Measurements from ENCODE around the gene MEX3D. TPM values are rescaled to one million over a fixed set of nuclear protein-coding genes. Genes with fewer than 3 reads are reported as not detected.

MEX3D gene
- total RNA-seq, 5 donors from 2014 or later (not counting 1 experiment from before 2014, with no cell fraction given) = 2.1 to 7.7 (median 6.2) TPM

DNA sequence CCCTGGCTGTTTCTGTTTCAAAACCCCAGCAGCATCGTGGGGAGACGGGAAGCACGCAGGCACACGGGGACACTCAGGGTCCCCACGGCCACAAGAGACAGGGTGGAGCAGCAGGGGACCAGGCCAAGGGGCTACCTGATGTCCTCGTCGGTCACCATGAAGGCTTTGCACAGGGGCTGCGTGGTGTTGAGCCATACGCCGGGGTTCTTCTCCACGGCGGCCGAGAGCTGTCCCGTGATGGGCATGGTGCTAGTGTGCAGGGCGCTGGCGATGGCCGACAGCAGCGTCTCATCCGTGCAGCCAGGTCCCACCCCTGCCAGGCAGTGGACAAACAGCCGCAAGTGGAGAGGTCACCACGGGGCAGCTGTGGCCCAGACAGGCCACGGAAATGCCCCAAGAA is 12.8 kb upstream of the MEX3D start:
- H3K4me1 ChIP-seq (ENCODE audit: control insufficient read depth in 1 of 2, extremely low read depth in 1 of 2, insufficient read depth in 2 of 2, low read length in 2 of 2) = peaks cover 0 to 7% of the 10 kb centered on the region in 2 experiments
- H3K4me3 Mint-ChIP-seq = no peak overlapping the region
- H3K4me3 ChIP-seq (ENCODE audit: control insufficient read depth in 1 of 2, extremely low read depth in 1 of 2, low read length in 1 of 2) = no peak overlapping the region
- DNase-seq (no peak), ATAC-seq (replicated peaks in 1 of 4) (no peak)
- peaks cover 22 to 52% of the 10 kb centered on the region in 2 donors for H3K36me3 ChIP-seq (ENCODE audit: control insufficient read depth in 2 of 2, extremely low read depth in 1 of 2, insufficient read depth in 1 of 2, low read length in 1 of 2)
- ChIA-PET CTCF (no interaction called here), POLR2A (no interaction called here)
- no peaks in the 10 kb centered on the region for H3K9me3 ChIP-seq
- WGBS (ENCODE audit: insufficient coverage) = 96% methylated on average over 19 of the region's 22 CpGs
- peaks cover 5 to 9% (median 5%) of the 10 kb centered on the region in 3 donors for H3K4me1 Mint-ChIP-seq
- no peaks in the 10 kb centered on the region for H3K27me3 Mint-ChIP-seq
- no peak overlapping the region for H3K27ac ChIP-seq (ENCODE audit: low read length)
- H3K27ac Mint-ChIP-seq = no peak overlapping the region
- H3K27me3 ChIP-seq (replicated peaks in 1 of 2; ENCODE audit: control insufficient read depth in 2 of 2, extremely low read depth in 1 of 2, insufficient read depth in 2 of 2, low read length in 1 of 2) = no peaks in the 10 kb centered on the region
- H3K36me3 Mint-ChIP-seq = peaks cover 11% of the 10 kb centered on the region
- H3K9me3 Mint-ChIP-seq = no peaks in the 10 kb centered on the region

- H3K4me3 ChIP-seq (ENCODE audit: control insufficient read depth in 1 of 2, extremely low read depth in 1 of 2, low read length in 1 of 2) = no peak overlapping the region
- H3K4me3 Mint-ChIP-seq = no peak overlapping the region
- no peaks in the 10 kb centered on the region for H3K9me3 Mint-ChIP-seq
- no peaks in the 10 kb centered on the region for H3K27me3 ChIP-seq (replicated peaks in 1 of 2; ENCODE audit: control insufficient read depth in 2 of 2, extremely low read depth in 1 of 2, insufficient read depth in 2 of 2, low read length in 1 of 2)
- H3K4me1 ChIP-seq (ENCODE audit: control insufficient read depth in 1 of 2, extremely low read depth in 1 of 2, insufficient read depth in 2 of 2, low read length in 2 of 2) = peaks cover 0 to 2% of the 10 kb centered on the region in 2 experiments
- WGBS (ENCODE audit: insufficient coverage) = 96% methylated on average over 20 of the region's 20 CpGs
- H3K36me3 ChIP-seq (ENCODE audit: control insufficient read depth in 2 of 2, extremely low read depth in 1 of 2, insufficient read depth in 1 of 2, low read length in 1 of 2) = peaks cover 22 to 52% of the 10 kb centered on the region in 2 donors
- ATAC-seq (replicated peaks in 1 of 4) (no peak), DNase-seq (no peak)
- H3K4me1 Mint-ChIP-seq = peaks cover 0 to 9% (median 2%) of the 10 kb centered on the region in 3 donors
- ChIA-PET POLR2A (no interaction called here), CTCF (no interaction called here)
- no peaks in the 10 kb centered on the region for H3K27me3 Mint-ChIP-seq
- H3K36me3 Mint-ChIP-seq = peaks cover 11% of the 10 kb centered on the region
- no peak overlapping the region for H3K27ac ChIP-seq (ENCODE audit: low read length)
- H3K9me3 ChIP-seq = no peaks in the 10 kb centered on the region
- no peak overlapping the region for H3K27ac Mint-ChIP-seq
Measured at GRCh38 chr19:1580382-1580781, 12.3 kb upstream of the MEX3D start.

DNA sequence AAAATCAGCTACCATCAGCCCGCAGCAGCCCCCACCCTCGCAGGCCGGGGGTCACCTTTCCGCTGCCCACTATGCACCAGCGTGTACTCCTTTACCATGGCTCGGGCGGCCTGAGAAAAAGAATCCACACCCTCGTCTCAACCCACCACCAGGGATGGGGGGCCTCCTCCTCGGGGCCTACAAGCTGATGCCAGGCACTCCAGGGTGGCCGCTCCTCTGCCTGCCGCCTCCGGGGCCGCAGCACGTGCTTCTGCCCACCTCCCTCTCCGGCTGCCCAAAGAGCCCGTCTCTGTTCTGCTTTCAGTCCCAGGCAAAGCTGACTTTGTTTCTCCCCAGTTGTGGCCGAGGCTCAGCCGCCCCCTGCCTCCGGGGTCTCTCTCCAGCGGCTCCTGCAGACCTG is 11.1 kb upstream of the MEX3D start:
- Histone ChIP-seq H3K27me3 (replicated peaks in 1 of 2; ENCODE audit: control insufficient read depth in 2 of 2, extremely low read depth in 1 of 2, insufficient read depth in 2 of 2, low read length in 1 of 2) (no peaks in the 10 kb centered on the region), H3K4me1 (ENCODE audit: control insufficient read depth in 1 of 2, extremely low read depth in 1 of 2, insufficient read depth in 2 of 2, low read length in 2 of 2) (no peaks in the 10 kb centered on the region), H3K36me3 (ENCODE audit: control insufficient read depth in 2 of 2, extremely low read depth in 1 of 2, insufficient read depth in 1 of 2, low read length in 1 of 2) (peaks cover 22 to 50% of the 10 kb centered on the region in 2 donors), H3K27ac (ENCODE audit: low read length) (no peak overlapping the region), H3K9me3 (no peaks in the 10 kb centered on the region), H3K4me3 (ENCODE audit: control insufficient read depth in 1 of 2, extremely low read depth in 1 of 2, low read length in 1 of 2) (no peak overlapping the region)
- CTCF ChIA-PET = no interaction called here
- peaks cover 11% of the 10 kb centered on the region for H3K36me3 Mint-ChIP-seq
- POLR2A ChIA-PET = no interaction called here
- H3K27ac Mint-ChIP-seq = no peak overlapping the region
- ATAC-seq (replicated peaks in 1 of 4) (no peak), DNase-seq (no peak)
- H3K4me1 Mint-ChIP-seq = peaks cover 0 to 9% (median 0%) of the 10 kb centered on the region in 3 donors
- no peak overlapping the region for H3K4me3 Mint-ChIP-seq
- no peaks in the 10 kb centered on the region for H3K27me3 Mint-ChIP-seq
- WGBS (ENCODE audit: insufficient coverage) = 95% methylated on average over 17 of the region's 20 CpGs
- H3K9me3 Mint-ChIP-seq = no peaks in the 10 kb centered on the region

GRCh38 chr19:1577929-1578618 is 9.9 kb upstream of the MEX3D start:
- no peak for ATAC-seq (replicated peaks in 1 of 4)
- no peak for DNase-seq
- H3K9me3 Mint-ChIP-seq = no peaks in the 10 kb centered on the region
- no peak overlapping the region for H3K4me3 ChIP-seq (ENCODE audit: control insufficient read depth in 1 of 2, extremely low read depth in 1 of 2, low read length in 1 of 2)
- H3K27me3 Mint-ChIP-seq = no peaks in the 10 kb centered on the region
- CTCF ChIA-PET = no interaction called here
- peaks cover 19 to 47% of the 10 kb centered on the region in 2 donors for H3K36me3 ChIP-seq (ENCODE audit: control insufficient read depth in 2 of 2, extremely low read depth in 1 of 2, insufficient read depth in 1 of 2, low read length in 1 of 2)
- 96% methylated on average over 46 of the region's 49 CpGs for WGBS (ENCODE audit: insufficient coverage)
- H3K27me3 ChIP-seq (replicated peaks in 1 of 2; ENCODE audit: control insufficient read depth in 2 of 2, extremely low read depth in 1 of 2, insufficient read depth in 2 of 2, low read length in 1 of 2) = no peaks in the 10 kb centered on the region
- H3K27ac ChIP-seq (ENCODE audit: low read length) = no peak overlapping the region
- no peaks in the 10 kb centered on the region for H3K9me3 ChIP-seq
- no peak overlapping the region for H3K27ac Mint-ChIP-seq
- H3K4me1 ChIP-seq (ENCODE audit: control insufficient read depth in 1 of 2, extremely low read depth in 1 of 2, insufficient read depth in 2 of 2, low read length in 2 of 2) = no peaks in the 10 kb centered on the region
- POLR2A ChIA-PET = interaction anchor here in 1 of 2 donors (0.6 kb wide), 1 partner anchor 24 kb away, joined by 3 read pairs; no protein-coding TSS in a partner anchor
- peaks cover 11% of the 10 kb centered on the region for H3K36me3 Mint-ChIP-seq
- H3K4me1 Mint-ChIP-seq = peaks cover 0 to 9% (median 0%) of the 10 kb centered on the region in 3 donors
- no peak overlapping the region for H3K4me3 Mint-ChIP-seq

DNA sequence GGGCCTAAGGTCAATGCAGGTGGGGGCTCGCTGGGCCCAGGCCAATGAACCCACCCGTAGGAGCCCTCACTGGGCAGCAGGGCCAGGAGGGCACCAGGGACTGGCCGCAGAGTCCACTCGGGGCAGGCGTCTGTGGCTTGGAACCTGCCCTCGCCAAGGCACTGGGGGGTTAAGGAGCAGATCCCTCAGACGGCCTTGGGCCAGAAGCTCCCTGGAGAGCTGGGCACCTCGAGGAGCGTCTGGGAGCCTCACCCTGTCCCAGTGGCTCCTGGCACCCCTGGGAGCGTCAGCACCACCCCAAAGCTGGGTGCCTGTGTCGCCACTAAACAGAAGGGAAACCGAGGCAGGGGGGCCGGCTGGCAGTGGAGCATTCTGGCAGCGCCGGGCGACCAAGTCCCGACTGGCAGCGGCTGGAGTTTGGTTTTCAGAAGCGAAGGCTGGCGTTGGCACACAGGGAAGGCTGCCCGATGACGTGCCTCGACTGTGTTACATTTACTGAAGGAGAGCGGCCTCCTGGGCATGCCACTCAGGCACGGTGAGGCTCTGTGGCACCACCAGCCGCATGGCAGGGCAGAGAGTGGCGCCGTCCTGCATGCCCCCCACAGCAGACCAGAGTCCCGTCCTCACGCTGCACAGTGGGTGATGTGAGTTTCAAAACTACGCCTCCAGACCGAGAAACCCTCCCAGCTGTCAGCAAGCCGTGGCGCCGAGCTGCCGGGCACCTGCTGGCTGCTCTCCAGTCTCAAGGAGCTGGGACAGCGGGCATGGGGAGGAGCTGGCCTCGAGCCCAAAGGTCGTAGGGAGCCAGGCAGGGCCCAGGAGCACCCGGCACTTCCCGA is 9.2 kb upstream of the MEX3D start:
- Histone ChIP-seq H3K4me3 (ENCODE audit: control insufficient read depth in 1 of 2, extremely low read depth in 1 of 2, low read length in 1 of 2) (no peak overlapping the region), H3K9me3 (no peaks in the 10 kb centered on the region), H3K4me1 (ENCODE audit: control insufficient read depth in 1 of 2, extremely low read depth in 1 of 2, insufficient read depth in 2 of 2, low read length in 2 of 2) (no peaks in the 10 kb centered on the region), H3K27me3 (replicated peaks in 1 of 2; ENCODE audit: control insufficient read depth in 2 of 2, extremely low read depth in 1 of 2, insufficient read depth in 2 of 2, low read length in 1 of 2) (peaks cover 0 to under 1% of the 10 kb centered on the region in 2 experiments), H3K36me3 (ENCODE audit: control insufficient read depth in 2 of 2, extremely low read depth in 1 of 2, insufficient read depth in 1 of 2, low read length in 1 of 2) (peaks cover 19 to 43% of the 10 kb centered on the region in 2 donors), H3K27ac (ENCODE audit: low read length) (no peak overlapping the region)
- WGBS (ENCODE audit: insufficient coverage) = 92% methylated on average over 41 of the region's 41 CpGs
- CTCF ChIA-PET = no interaction called here
- Mint-ChIP-seq H3K27ac (no peak overlapping the region), H3K4me3 (no peak overlapping the region), H3K36me3 (peaks cover 11% of the 10 kb centered on the region), H3K9me3 (no peaks in the 10 kb centered on the region), H3K4me1 (peaks cover 0 to 9% (median 0%) of the 10 kb centered on the region in 3 donors), H3K27me3 (no peaks in the 10 kb centered on the region)
- POLR2A ChIA-PET = no interaction called here
- DNase-seq = no peak
- no peak for ATAC-seq (replicated peaks in 1 of 4)

DNA sequence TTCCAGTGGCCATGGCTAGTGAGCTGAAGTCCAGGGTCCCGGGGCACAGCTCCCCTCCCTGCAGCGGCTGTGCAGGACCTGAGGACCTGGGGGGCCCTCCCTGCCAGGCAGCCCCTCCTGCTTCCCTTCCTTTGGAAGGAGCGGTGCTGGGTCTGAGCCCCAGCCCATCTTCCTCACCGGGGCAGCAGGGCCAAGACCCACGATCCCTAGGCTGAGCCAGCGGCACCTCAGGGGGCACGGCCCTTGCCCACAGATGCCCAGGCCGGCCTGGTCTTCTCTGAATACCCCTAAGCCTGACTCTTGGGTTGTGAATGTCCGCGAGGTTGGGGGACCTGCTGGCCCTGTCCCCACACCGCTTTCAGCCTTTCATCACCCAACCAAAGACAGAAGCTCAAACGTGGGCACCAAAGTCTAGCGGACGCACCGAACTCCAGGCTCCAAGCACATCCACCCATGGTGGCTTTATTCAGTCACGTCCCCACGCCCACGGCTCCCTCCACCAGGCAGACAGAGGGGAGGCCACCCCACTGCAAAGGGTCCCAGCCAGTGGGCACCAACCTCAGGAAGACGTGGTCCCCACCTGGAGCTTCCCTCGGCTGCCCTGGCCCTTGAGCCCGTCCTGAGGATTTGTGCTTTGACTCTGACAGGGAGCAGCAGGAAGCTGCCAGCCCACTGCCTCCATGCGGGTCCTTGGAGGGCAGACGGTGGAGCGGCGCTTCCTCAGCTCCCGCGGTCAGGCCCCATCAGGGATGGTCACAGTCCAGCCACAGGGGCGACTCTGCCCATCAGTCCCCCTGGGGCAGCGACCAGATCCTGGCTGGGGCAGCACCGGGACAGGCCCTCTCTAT is 8.3 kb upstream of the MEX3D start:
- ATAC-seq (replicated peaks in 1 of 4) (peak in 1 of 4 experiments; percentile 12), DNase-seq (no peak)
- H3K36me3 Mint-ChIP-seq = peaks cover 11% of the 10 kb centered on the region
- no peak overlapping the region for H3K27ac Mint-ChIP-seq
- no peaks in the 10 kb centered on the region for H3K9me3 ChIP-seq
- no peak overlapping the region for H3K27ac ChIP-seq (ENCODE audit: low read length)
- no peaks in the 10 kb centered on the region for H3K27me3 Mint-ChIP-seq
- peaks cover 0 to 9% (median 0%) of the 10 kb centered on the region in 3 donors for H3K4me1 Mint-ChIP-seq
- peaks cover 0 to 3% of the 10 kb centered on the region in 2 experiments for H3K27me3 ChIP-seq (replicated peaks in 1 of 2; ENCODE audit: control insufficient read depth in 2 of 2, extremely low read depth in 1 of 2, insufficient read depth in 2 of 2, low read length in 1 of 2)
- CTCF ChIA-PET = no interaction called here
- H3K4me3 ChIP-seq (ENCODE audit: control insufficient read depth in 1 of 2, extremely low read depth in 1 of 2, low read length in 1 of 2) = no peak overlapping the region
- no peak overlapping the region for H3K4me3 Mint-ChIP-seq
- peaks cover 19 to 37% of the 10 kb centered on the region in 2 donors for H3K36me3 ChIP-seq (ENCODE audit: control insufficient read depth in 2 of 2, extremely low read depth in 1 of 2, insufficient read depth in 1 of 2, low read length in 1 of 2)
- no peaks in the 10 kb centered on the region for H3K9me3 Mint-ChIP-seq
- H3K4me1 ChIP-seq (ENCODE audit: control insufficient read depth in 1 of 2, extremely low read depth in 1 of 2, insufficient read depth in 2 of 2, low read length in 2 of 2) = no peaks in the 10 kb centered on the region
- POLR2A ChIA-PET = no interaction called here
- WGBS (ENCODE audit: insufficient coverage) = 93% methylated on average over 28 of the region's 30 CpGs

Measured in T-cell (primary cell).